ENCODE data around the gene CC2D1A. TPM values are rescaled to one million over a fixed set of nuclear protein-coding genes. Genes with fewer than 3 reads are reported as not detected.

CC2D1A gene
- total and polyA plus RNA-seq, 4 donors: 7.4 to 12.0 (median 9.9) TPM

DNA sequence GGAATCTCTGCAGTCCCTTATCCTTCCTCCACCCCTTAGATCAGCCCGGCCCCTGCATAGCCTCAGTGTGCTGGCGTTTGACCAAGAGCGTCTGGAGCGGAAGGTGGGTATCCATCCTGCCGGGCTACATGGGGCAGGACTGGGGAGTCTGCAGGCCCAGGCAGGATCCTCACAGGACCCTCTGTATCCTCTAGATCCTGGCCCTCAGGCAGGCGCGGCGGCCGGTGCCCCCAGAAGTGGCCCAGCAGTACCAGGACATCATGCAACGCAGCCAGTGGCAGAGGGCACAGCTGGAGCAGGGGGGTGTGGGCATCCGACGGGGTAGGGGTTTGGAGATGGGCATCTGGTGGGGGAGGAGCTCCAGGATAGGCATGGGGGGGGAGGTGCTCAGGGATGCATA, 23.3 kb downstream of the CC2D1A start:
- Histone ChIP-seq H3K9me3 (ENCODE audit: control insufficient read depth in 4 of 4, low read length in 3 of 4) (no peaks in the 10 kb centered on the region), H3K36me3 (ENCODE audit: control insufficient read depth in 4 of 4, insufficient read depth in 3 of 4, low read depth in 1 of 4, low read length in 3 of 4) (peaks cover 11 to 21% (median 17%) of the 10 kb centered on the region in 4 donors), H3K9ac (ENCODE audit: low read depth in 1 of 2, low read length in 2 of 2) (no peak overlapping the region), H3K4me3 (ENCODE audit: low read depth in 1 of 3, low read length in 3 of 3) (no peak overlapping the region), H3K27me3 (ENCODE audit: control insufficient read depth in 4 of 4, insufficient read depth in 4 of 4, low read length in 3 of 4) (no peaks in the 10 kb centered on the region), H3K4me1 (ENCODE audit: control insufficient read depth in 4 of 4, insufficient read depth in 4 of 4, low read length in 3 of 4) (no peaks in the 10 kb centered on the region), H3K27ac (ENCODE audit: low read depth in 1 of 2, low read length in 2 of 2) (no peak overlapping the region)
- WGBS: 92% methylated on average over 12 of the region's 12 CpGs
- TF ChIP-seq SP1 (IDR thresholded peaks at IDR 0.05) (no peak), NR2F2 (IDR thresholded peaks at IDR 0.05) (no peak), TAF1 (conservative IDR thresholded peaks at IDR 0.05) (no peak), HNF4G (IDR thresholded peaks at IDR 0.05) (no peak), FOXA1 (IDR thresholded peaks at IDR 0.05) (no peak), RXRA (IDR thresholded peaks at IDR 0.05) (no peak), YY1 (IDR thresholded peaks at IDR 0.05) (no peak), RAD21 (IDR thresholded peaks at IDR 0.05) (no peak), CTCF (IDR thresholded peaks at IDR 0.05; ENCODE audit: low read depth, low read length, missing input control) (no peak), FOXA2 (IDR thresholded peaks at IDR 0.05) (no peak), REST (IDR thresholded peaks at IDR 0.05) (no peak), GABPA (IDR thresholded peaks at IDR 0.05 in 1 of 2, conservative IDR thresholded peaks at IDR 0.05 in 1 of 2) (no peak), EGR1 (IDR thresholded peaks at IDR 0.05; ENCODE audit: low read depth in 2 of 2) (no peak)
- DNase-seq (ENCODE audit: low spot score): no peak

DNA sequence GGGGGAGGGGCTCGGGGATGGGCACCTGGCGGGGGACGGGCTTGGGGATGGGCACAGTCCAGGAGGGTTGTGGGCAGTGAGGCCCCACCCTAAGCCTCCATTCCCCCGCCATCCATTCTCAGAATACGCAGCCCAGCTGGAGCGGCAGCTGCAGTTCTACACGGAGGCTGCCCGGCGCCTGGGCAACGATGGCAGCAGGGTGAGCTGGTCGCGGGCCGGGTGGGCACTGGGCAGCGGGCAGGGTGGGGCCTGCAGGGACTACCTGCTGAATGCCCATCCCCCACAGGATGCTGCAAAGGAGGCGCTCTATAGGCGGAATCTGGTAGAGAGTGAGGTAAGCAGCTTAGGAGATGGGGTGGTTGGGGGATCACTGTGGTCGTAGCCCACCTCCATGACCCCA, 24.0 kb downstream of the CC2D1A start:
- Histone ChIP-seq H3K4me1 (ENCODE audit: control insufficient read depth in 4 of 4, insufficient read depth in 4 of 4, low read length in 3 of 4) (no peaks in the 10 kb centered on the region), H3K27ac (ENCODE audit: low read depth in 1 of 2, low read length in 2 of 2) (no peak overlapping the region), H3K9ac (ENCODE audit: low read depth in 1 of 2, low read length in 2 of 2) (no peak overlapping the region), H3K36me3 (ENCODE audit: control insufficient read depth in 4 of 4, insufficient read depth in 3 of 4, low read depth in 1 of 4, low read length in 3 of 4) (peaks cover 6 to 18% (median 15%) of the 10 kb centered on the region in 4 donors), H3K4me3 (ENCODE audit: low read depth in 1 of 3, low read length in 3 of 3) (no peak overlapping the region), H3K27me3 (ENCODE audit: control insufficient read depth in 4 of 4, insufficient read depth in 4 of 4, low read length in 3 of 4) (peaks cover 0 to 3% (median 0%) of the 10 kb centered on the region in 4 donors), H3K9me3 (ENCODE audit: control insufficient read depth in 4 of 4, low read length in 3 of 4) (no peaks in the 10 kb centered on the region)
- TF ChIP-seq FOXA1 (IDR thresholded peaks at IDR 0.05): no peak
- TF ChIP-seq EGR1 (IDR thresholded peaks at IDR 0.05; ENCODE audit: low read depth in 2 of 2): no peak
- no peak for TF ChIP-seq ATF3 (IDR thresholded peaks at IDR 0.05)
- no peak for TF ChIP-seq SP1 (IDR thresholded peaks at IDR 0.05)
- DNase-seq (ENCODE audit: low spot score): no peak
- WGBS: 92% methylated on average over 17 of the region's 17 CpGs

Data from liver (tissue), 9 donors.